HG03457 (cell line): ENCODE data around the gene CHMP5.

Experiments
- ATAC-seq: cut with Tn5 transposase; IDR thresholded peaks from one replicate; pipeline ENCODE4 v1.9.1; 2021; ENCODE audit warnings: moderate number of reproducible peaks; ENCODE audit not compliant: unreplicated experiment

Gene CHMP5

GRCh38 chr9:33273266-33273971 lies 8.6 kb downstream of the CHMP5 start:
- ATAC-seq = no peak

GRCh38 chr9:33273972-33274328 lies 9.1 kb downstream of the CHMP5 start:
- no peak for ATAC-seq

- ATAC-seq = no peak
These were observed 12.6 kb downstream of the CHMP5 start for GRCh38 chr9:33277484-33277883.

- no peak for ATAC-seq
These were observed 20.7 kb downstream of the CHMP5 start for GRCh38 chr9:33285502-33285901.

- no peak for ATAC-seq
These were observed 22.2 kb downstream of the CHMP5 start for GRCh38 chr9:33287087-33287490.

GRCh38 chr9:33288235-33288634 lies 23.4 kb downstream of the CHMP5 start:
- ATAC-seq = no peak

GRCh38 chr9:33288828-33289483 lies 24.1 kb downstream of the CHMP5 start:
- no peak for ATAC-seq

GRCh38 chr9:33289496-33289895 lies 24.6 kb downstream of the CHMP5 start:
- ATAC-seq = no peak

- no peak for ATAC-seq
These were observed 25.0 kb downstream of the CHMP5 start for GRCh38 chr9:33289936-33290246.

GRCh38 chr9:33290247-33291030 lies 25.6 kb downstream of the CHMP5 start, which contains the start of gene NFX1:
Gene NFX1, plus strand, starts transcription at chr9:33290516. Its CDS starts 57 bp downstream, at chr9:33290573.
- peak; percentile 84 for ATAC-seq

GRCh38 chr9:33291031-33291397 lies 26.2 kb downstream of the CHMP5 start:
- no peak for ATAC-seq

- no peak for ATAC-seq
These were observed 27.1 kb downstream of the CHMP5 start for GRCh38 chr9:33291901-33292300.

GRCh38 chr9:33293782-33294181 lies 28.9 kb downstream of the CHMP5 start:
- ATAC-seq = no peak

GRCh38 chr9:33294670-33295432 lies 30.0 kb downstream of the CHMP5 start:
- no peak for ATAC-seq

GRCh38 chr9:33295571-33295970 lies 30.7 kb downstream of the CHMP5 start:
- ATAC-seq = no peak

GRCh38 chr9:33297432-33297831 lies 32.6 kb downstream of the CHMP5 start:
- peak; percentile 89 for ATAC-seq

GRCh38 chr9:33300546-33300945 lies 35.7 kb downstream of the CHMP5 start:
- ATAC-seq = no peak

GRCh38 chr9:33304362-33304761 lies 39.5 kb downstream of the CHMP5 start:
- ATAC-seq = no peak

- no peak for ATAC-seq
These were observed 41.2 kb downstream of the CHMP5 start for GRCh38 chr9:33306037-33306436.

- no peak for ATAC-seq
These were observed 42.2 kb downstream of the CHMP5 start for GRCh38 chr9:33307067-33307466.

GRCh38 chr9:33309903-33310302 lies 45.1 kb downstream of the CHMP5 start:
- ATAC-seq = no peak
